ENCODE data around the gene BCL7A. TPM values are rescaled to one million over a fixed set of nuclear protein-coding genes. Genes with fewer than 3 reads are reported as not detected.
A peak's percentile ranks its signal among the peaks of the same experiment; 100 is the strongest.

BCL7A gene
- total RNA-seq, 1 donor from 2014 or later = 8.1 TPM

- Histone ChIP-seq H3K36me3 (no peaks in the 10 kb centered on the region), H3K27ac (no peak overlapping the region), H3K9me3 (no peaks in the 10 kb centered on the region), H3K4me1 (peaks cover 30% of the 10 kb centered on the region), H3K27me3 (no peaks in the 10 kb centered on the region), H3K4me3 (no peak overlapping the region)
- peak in 1 of 2 donors; percentile 53 for TF ChIP-seq POLR2AphosphoS5 (IDR thresholded peaks at IDR 0.05; ENCODE audit: insufficient read depth in 1 of 2, low read depth in 1 of 2)
- TF ChIP-seq, protein P1, sequence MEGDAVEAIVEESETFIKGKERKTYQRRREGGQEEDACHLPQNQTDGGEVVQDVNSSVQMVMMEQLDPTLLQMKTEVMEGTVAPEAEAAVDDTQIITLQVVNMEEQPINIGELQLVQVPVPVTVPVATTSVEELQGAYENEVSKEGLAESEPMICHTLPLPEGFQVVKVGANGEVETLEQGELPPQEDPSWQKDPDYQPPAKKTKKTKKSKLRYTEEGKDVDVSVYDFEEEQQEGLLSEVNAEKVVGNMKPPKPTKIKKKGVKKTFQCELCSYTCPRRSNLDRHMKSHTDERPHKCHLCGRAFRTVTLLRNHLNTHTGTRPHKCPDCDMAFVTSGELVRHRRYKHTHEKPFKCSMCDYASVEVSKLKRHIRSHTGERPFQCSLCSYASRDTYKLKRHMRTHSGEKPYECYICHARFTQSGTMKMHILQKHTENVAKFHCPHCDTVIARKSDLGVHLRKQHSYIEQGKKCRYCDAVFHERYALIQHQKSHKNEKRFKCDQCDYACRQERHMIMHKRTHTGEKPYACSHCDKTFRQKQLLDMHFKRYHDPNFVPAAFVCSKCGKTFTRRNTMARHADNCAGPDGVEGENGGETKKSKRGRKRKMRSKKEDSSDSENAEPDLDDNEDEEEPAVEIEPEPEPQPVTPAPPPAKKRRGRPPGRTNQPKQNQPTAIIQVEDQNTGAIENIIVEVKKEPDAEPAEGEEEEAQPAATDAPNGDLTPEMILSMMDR (IDR thresholded peaks at IDR 0.05) = no peak
- DNase-seq (ENCODE audit: extremely low spot score in 2 of 2) = no peak
- intact Hi-C loops (cut with DNase I) = no loop called here
These were observed 89.5 kb downstream of the BCL7A start for GRCh38 chr12:122111089-122111641.

Other genes starting within 250 kb of the BCL7A start
- 16.5 TPM for gene RHOF, start 228.2 kb upstream of the BCL7A start, total RNA-seq
- gene SETD1B, start 217.9 kb upstream of the BCL7A start, total RNA-seq = 10.6 TPM
- gene HPD, start 163.0 kb upstream of the BCL7A start, total RNA-seq = not detected
- gene PSMD9, start 133.1 kb upstream of the BCL7A start, total RNA-seq = 46.2 TPM
- 8.8 TPM for gene CFAP251, start 103.3 kb upstream of the BCL7A start, total RNA-seq
- 16.9 TPM for gene MLXIP, start 56.9 kb downstream of the BCL7A start, total RNA-seq
- not detected for gene IL31, start 152.3 kb downstream of the BCL7A start, total RNA-seq
- not detected for gene LRRC43, start 161.2 kb downstream of the BCL7A start, total RNA-seq
- 2.9 TPM for gene B3GNT4, start 181.8 kb downstream of the BCL7A start, total RNA-seq
- 47.9 TPM for gene DIABLO, start 204.2 kb downstream of the BCL7A start, total RNA-seq
- gene VPS33A, start 244.6 kb downstream of the BCL7A start, total RNA-seq = 11.0 TPM